ENCODE results near the gene HSF5. TPM values are rescaled to one million over a fixed set of nuclear protein-coding genes. Genes with fewer than 3 reads are reported as not detected.

HSF5 gene
- polyA plus RNA-seq, 3 donors: 0.07 TPM; not detected in 2

DNA sequence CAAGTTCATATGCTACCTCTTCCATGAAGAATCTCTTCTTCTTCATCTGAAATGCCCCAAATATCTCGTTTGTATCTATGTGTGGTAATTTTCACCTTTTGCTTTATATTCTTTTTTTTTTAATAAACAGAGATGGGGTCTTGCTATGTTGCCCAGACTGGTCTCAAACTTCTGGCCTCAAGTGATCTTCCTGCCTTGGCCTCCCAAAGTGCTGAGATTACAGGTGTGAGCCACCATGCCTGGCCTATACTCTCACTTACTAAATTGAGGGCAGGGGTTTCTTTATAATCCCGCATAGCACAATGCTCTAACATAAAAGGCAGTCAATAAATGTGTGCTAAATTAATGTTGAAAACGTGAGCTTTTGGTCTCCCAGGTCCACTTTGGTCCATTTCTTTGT, 101.5 kb downstream of the HSF5 start:
- Mint-ChIP-seq H3K36me3 (no peaks in the 10 kb centered on the region), H3K4me3 (no peak overlapping the region), H3K4me1 (peaks cover 32% of the 10 kb centered on the region), H3K27me3 (ENCODE audit: low read depth in 3 of 3) (peaks cover 9 to 22% (median 12%) of the 10 kb centered on the region in 3 donors), H3K9me3 (peaks cover 0 to 3% (median 0%) of the 10 kb centered on the region in 7 donors), H3K27ac (no peak overlapping the region)
- Histone ChIP-seq H3K4me3 (replicated peaks in 1 of 3; ENCODE audit: low read depth in 2 of 3, low read length in 3 of 3) (no peak overlapping the region), H3K36me3 (replicated peaks in 1 of 2; ENCODE audit: control insufficient read depth in 1 of 2, insufficient read depth in 2 of 2, low read length in 2 of 2) (no peaks in the 10 kb centered on the region), H3K4me2 (replicated peaks; ENCODE audit: extremely low read depth, low read length, poor library complexity, severe bottlenecking) (no peak overlapping the region), H3K79me2 (ENCODE audit: insufficient read depth, low read length) (no peaks in the 10 kb centered on the region), H3K27ac (ENCODE audit: low read depth in 1 of 2, low read length in 2 of 2) (no peak overlapping the region), H3K9me3 (replicated peaks in 1 of 2; ENCODE audit: control insufficient read depth in 1 of 2, insufficient read depth in 1 of 2, low read length in 2 of 2) (no peaks in the 10 kb centered on the region), H4K20me1 (ENCODE audit: insufficient read depth, low read length) (no peaks in the 10 kb centered on the region), H3K27me3 (ENCODE audit: control insufficient read depth in 2 of 2, insufficient read depth in 2 of 2, low read length in 2 of 2) (peaks cover 0 to 3% of the 10 kb centered on the region in 2 donors), H3K9ac (ENCODE audit: insufficient read depth, low read length, poor library complexity, severe bottlenecking) (no peak overlapping the region), H3K4me1 (ENCODE audit: control insufficient read depth in 1 of 2, insufficient read depth in 2 of 2, low read length in 2 of 2) (peaks cover 11 to 13% of the 10 kb centered on the region in 2 donors), H2AFZ (ENCODE audit: insufficient read depth, low read depth, low read length, poor library complexity, severe bottlenecking) (no peak overlapping the region)
- DNase-seq: no peak
- no CpG with 5 or more reads among the region's 3 CpGs for WGBS (ENCODE audit: insufficient coverage)
- intact Hi-C loops (cut with micrococcal nuclease): no loop called here
- TF ChIP-seq, protein P1, sequence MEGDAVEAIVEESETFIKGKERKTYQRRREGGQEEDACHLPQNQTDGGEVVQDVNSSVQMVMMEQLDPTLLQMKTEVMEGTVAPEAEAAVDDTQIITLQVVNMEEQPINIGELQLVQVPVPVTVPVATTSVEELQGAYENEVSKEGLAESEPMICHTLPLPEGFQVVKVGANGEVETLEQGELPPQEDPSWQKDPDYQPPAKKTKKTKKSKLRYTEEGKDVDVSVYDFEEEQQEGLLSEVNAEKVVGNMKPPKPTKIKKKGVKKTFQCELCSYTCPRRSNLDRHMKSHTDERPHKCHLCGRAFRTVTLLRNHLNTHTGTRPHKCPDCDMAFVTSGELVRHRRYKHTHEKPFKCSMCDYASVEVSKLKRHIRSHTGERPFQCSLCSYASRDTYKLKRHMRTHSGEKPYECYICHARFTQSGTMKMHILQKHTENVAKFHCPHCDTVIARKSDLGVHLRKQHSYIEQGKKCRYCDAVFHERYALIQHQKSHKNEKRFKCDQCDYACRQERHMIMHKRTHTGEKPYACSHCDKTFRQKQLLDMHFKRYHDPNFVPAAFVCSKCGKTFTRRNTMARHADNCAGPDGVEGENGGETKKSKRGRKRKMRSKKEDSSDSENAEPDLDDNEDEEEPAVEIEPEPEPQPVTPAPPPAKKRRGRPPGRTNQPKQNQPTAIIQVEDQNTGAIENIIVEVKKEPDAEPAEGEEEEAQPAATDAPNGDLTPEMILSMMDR (IDR thresholded peaks at IDR 0.05): no peak

DNA sequence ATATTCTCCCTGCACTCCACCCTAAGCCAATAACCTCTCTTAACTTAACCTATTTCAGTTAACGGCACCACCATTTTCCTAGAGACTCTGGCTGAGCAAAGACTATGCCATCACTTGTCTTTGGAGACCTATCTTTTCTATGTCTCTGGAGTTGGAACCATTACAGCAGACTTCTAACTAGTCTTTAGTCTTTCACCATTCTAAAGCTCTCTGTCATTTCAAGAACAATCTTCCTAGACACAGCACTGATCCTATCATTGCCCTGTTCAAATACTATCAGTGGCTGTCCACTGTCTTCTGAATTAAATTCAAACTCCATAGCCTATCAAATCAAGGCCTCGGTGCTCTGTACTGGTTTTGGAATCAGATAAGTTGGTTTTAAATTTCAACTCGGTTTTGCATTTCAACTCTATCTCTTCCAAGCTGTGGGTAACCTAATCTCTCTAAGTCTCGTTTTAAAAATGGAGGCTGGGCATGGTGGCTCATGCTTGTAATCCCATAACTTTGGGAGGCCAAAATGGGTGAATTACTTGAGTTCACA, 102.8 kb downstream of the HSF5 start:
- intact Hi-C loops (cut with micrococcal nuclease): no loop called here
- Histone ChIP-seq H3K27me3 (ENCODE audit: control insufficient read depth in 2 of 2, insufficient read depth in 2 of 2, low read length in 2 of 2) (peaks cover 0 to 2% of the 10 kb centered on the region in 2 donors), H3K9me3 (replicated peaks in 1 of 2; ENCODE audit: control insufficient read depth in 1 of 2, insufficient read depth in 1 of 2, low read length in 2 of 2) (no peaks in the 10 kb centered on the region), H3K27ac (ENCODE audit: low read depth in 1 of 2, low read length in 2 of 2) (no peak overlapping the region), H3K9ac (ENCODE audit: insufficient read depth, low read length, poor library complexity, severe bottlenecking) (no peak overlapping the region), H3K4me1 (ENCODE audit: control insufficient read depth in 1 of 2, insufficient read depth in 2 of 2, low read length in 2 of 2) (peaks cover 11 to 13% of the 10 kb centered on the region in 2 donors), H3K4me2 (replicated peaks; ENCODE audit: extremely low read depth, low read length, poor library complexity, severe bottlenecking) (no peak overlapping the region), H3K36me3 (replicated peaks in 1 of 2; ENCODE audit: control insufficient read depth in 1 of 2, insufficient read depth in 2 of 2, low read length in 2 of 2) (no peaks in the 10 kb centered on the region), H4K20me1 (ENCODE audit: insufficient read depth, low read length) (no peaks in the 10 kb centered on the region), H3K4me3 (replicated peaks in 1 of 3; ENCODE audit: low read depth in 2 of 3, low read length in 3 of 3) (no peak overlapping the region), H2AFZ (ENCODE audit: insufficient read depth, low read depth, low read length, poor library complexity, severe bottlenecking) (no peak overlapping the region), H3K79me2 (ENCODE audit: insufficient read depth, low read length) (no peaks in the 10 kb centered on the region)
- WGBS (ENCODE audit: insufficient coverage): 75% methylated on average over 1 of the region's 4 CpGs
- peaks cover 2 to 17% (median 15%) of the 10 kb centered on the region in 3 donors for H3K27me3 Mint-ChIP-seq (ENCODE audit: low read depth in 3 of 3)
- H3K4me3 Mint-ChIP-seq: no peak overlapping the region
- H3K36me3 Mint-ChIP-seq: no peaks in the 10 kb centered on the region
- TF ChIP-seq, protein P1 (IDR thresholded peaks at IDR 0.05): no peak
- H3K4me1 Mint-ChIP-seq: peaks cover 32% of the 10 kb centered on the region
- H3K9me3 Mint-ChIP-seq: peaks cover 0 to 3% (median 0%) of the 10 kb centered on the region in 7 donors
- DNase-seq: no peak
- H3K27ac Mint-ChIP-seq: peak overlapping the region in 1 of 7 donors; percentile 55

All from CD14-positive monocyte (primary cell).